Left renal pelvis (tissue), 4 donors: ENCODE data around the gene RABEP1. TPM values are rescaled to one million over a fixed set of nuclear protein-coding genes. Genes with fewer than 3 reads are reported as not detected.

Source experiments
- DNase-seq, 4 donors: peaks; one replicate each; pipeline ENCODE4 v3.0.0-alpha.2; 2013; ENCODE audit warnings: low read depth in 4 of 4, low spot score in 3 of 4
- polyA plus RNA-seq, 4 donors: library from polyadenylated mRNA; unstranded; fragments of 120-200 nt; gene quantifications; one replicate each; pipeline ENCODE4 v1.2.1, GENCODE V29; 2013; ENCODE audit not compliant: insufficient read length in 4 of 4

The RABEP1 gene
- polyA plus RNA-seq, 4 donors, result 52.6 to 62.9 (median 62.1) TPM

DNA sequence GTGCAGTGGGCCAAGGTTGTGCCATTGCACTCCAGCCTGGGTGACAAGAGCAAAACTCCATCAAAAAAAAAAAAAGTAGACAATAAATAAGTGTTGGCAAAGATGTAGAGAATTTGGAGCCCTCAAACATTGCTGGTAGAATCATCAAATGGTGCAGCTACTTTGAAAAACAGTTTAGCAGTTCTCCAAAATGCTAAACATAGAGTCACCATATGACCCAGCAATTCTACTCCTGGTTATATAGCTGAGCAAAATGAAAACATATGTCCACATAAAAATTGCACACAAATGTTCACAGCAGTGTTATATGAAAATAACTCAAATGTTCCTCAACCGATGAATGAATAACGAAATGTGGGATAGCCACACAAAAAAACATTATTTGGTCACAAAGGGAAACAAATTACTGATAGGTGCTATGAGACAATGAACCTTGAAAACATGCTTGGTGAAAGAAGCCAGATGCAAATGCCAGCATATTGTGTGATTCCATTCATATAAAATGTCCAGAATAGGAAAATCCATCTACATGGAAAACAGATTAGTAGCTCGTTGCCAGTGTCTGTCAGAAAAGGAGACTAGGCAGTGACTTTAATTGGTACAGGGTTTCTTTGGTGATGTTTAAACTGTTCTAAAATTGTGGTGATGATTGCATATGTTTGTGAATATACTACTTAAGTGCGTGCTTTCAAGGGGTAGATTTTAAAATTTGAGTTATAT lies 12.7 kb upstream of the RABEP1 start:
- no peak for DNase-seq

DNA sequence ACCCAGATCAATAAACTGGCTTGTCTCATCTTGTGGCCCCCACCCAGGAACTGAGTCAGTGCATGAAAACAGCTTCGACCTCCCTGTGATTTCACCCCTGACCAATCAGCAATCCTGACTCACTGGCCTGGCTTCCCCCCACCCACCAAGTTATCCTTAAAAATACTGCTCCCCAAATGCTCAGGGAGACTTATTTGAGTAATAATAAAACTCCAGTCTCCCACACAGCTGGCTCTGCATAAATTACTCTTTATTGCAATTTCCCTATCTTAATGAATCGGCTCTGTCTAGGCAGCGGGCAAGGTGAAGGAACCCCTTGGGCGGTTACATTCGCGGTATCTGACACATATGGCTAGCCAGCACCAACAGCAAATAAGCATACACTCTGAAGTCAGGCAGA lies 9.8 kb upstream of the RABEP1 start:
- DNase-seq, result no peak

DNA sequence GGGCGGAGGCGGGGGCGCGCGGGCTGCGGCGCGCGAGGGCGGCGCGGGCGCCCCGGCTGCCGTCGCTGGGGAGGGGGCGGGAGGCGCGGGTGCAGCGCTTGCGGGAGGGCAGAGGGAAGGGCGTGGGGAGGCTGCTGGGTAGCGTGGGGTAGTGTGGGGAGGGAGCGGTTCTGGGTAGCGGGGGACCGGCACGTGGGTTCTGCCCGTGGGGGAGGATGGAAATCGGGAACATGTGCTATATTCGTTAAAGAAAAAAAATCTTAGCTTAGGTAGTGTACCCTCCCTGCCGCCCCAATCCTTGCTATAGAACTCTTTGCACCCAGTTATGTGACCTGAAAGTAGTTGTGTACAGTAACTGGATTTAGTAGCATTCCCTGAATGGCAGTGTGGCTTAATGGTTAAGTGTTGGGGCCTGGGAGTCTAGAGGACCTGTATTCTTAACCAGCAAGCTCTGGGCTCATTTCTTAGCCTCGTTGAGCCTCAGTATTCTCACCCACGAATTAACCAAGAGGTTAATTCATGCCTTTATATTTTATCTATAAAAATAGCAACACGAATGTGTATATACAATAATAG lies 646 bp downstream of the RABEP1 start:
- DNase-seq, result no peak

DNA sequence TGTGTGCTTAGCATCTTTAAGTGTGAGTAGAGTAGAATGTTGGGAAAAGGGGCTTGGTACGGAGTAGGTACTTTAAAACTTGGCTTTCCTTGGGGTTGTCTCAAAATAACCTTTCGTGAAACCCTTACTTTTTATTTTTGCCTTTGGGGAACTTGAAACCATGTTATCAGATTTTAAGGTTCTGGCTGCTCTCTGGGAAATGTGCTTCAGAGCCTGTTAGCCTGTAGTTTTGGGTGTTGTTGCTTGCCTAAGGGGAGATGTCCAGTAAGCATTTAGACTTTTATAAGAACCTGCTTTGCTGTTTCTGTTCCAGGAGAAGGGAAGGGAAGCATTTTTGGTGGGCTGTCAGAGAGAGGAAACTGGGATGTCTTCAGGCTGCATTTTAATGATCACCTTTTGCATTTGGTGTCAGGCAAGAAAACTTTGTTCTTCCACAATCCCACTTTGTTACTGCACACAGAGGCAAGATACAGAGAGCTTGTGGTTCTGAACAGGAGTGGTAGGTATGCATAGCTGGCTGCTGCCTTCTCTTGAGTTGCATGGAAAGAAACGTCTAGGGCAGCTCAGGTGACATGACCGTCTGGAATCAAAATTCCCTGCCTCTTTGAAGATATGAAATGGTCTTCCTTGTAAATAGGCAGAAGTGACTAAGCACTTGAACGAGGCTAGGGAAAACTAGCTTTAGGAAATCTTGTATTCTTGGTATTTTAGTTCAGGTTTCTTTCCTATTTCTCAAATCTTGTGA lies 1.7 kb downstream of the RABEP1 start:
- DNase-seq, result no peak

DNA sequence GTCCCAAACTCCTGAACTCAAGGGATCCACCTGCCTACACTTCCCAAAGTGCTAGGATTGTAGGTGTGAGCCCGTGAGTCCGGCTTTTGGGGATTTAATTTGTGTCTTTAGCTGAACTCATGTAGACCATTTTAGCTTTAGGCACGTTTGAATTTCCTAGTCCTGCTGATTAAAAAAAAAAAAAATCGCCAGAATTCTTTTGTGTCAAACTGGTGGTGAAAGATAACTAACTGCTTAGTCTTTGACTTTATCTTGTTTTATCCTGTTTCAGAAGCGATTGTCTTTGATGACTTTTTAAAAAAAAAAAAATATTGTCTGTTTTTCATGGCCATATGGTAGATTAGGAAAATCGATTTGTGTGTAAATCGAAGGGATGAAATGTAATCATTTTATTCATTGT lies 2.6 kb downstream of the RABEP1 start:
- no peak for DNase-seq

DNA sequence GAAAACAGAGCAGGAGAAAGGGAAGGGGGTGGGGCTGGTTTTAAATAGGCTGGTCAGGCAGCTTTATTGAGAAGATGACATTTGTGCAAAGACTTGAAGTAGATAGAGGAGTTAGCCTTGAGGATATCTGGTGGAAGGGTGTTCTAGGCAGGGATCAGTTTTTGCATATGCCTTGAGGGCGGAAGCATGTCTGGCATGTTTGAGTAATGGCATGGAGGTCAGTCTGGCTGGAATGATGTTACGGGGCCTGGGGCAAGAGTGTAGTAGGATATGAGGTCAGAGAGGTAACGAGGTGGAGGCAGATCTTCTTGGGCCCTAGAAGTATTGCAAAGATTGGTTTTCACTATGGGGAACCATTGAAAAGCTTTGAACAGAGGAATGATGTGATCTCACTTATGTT lies 4.8 kb downstream of the RABEP1 start:
- DNase-seq, result no peak

DNA sequence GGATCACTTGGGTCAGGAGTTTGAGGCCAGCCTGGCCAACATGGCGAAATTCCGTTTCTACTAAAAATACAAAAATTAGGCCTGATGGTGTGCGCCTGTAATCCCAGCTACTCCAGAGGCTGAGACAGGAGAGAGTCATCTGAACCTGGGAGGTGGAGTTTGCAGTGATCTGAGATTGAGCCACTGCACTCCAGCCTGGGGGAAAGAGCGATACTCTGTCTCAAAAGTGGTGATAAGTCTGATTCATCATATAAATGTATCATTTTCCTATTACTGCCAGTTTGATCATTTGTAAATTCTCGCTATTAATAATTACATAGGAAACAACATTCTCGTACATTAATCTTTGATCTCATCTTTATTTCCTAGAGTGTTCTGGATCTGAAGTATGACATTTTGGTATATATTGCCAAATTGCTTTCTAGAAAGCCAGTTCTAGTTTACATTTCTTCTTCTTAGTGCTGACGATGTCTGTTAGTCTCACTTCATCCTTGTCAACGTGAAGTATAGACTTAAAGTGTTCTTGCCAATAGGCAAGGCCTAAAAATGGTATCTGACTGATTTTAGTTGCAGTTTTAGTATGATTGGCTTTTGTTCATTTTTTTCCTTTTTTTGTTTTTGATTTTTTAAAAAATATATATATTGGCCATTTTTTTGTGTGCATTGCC lies 9.7 kb downstream of the RABEP1 start:
- DNase-seq, result no peak

DNA sequence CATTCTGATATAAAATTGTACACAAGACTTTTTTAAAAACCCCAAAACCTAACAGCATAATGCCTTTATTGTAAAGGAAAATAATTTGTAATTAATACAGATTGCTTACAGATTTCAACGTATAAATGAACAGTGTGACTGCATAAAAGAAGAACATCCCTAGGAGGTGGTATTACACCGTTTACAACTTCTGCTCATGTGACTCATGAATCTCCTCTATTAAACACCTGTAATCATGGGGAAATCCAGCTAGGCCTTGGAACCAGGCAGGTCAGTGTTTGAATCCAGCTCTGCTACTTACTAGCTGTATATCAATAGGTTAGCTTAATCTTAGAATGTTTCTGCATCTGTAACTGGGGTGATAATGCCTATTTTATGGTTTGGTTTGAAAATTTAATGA lies 15.2 kb downstream of the RABEP1 start:
- no peak for DNase-seq

DNA sequence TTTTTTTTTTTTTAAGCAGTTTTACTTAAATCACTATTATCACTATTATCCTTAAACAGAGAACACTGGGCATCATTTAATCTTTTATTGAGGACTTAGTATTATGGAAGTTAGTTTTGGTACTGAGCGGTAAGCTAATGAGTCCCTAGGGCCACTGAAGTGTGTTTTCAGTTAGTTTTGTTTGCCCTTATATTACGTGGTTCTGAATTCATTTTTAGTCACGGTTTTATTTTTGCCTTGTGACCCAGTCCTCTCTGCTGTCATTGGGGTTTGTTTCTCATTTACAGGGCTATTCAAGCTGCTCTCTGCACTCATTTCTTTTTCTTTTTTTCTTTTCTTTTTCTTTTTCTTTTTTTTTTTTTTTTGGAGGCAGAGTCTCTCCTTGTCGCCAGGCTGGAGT lies 17.3 kb downstream of the RABEP1 start:
- DNase-seq, result no peak

DNA sequence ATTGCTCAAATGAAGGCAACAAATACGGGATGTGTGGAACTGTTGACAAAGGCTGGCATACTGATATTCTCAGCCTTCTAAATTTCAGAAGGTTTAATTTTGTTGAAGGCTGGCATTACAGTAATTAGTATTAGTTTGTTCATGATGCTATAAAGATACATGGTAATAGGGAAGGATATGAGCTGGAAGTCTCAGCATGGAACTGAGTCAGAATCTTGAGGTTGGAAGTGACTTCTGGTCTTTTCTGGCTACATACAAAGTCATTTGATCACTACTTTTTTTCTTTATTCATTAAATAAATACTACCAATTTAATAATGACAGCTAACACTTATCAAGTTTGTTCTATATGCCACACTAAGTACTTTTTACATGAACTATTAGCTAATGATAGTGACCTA lies 22.6 kb downstream of the RABEP1 start:
- DNase-seq, result no peak

DNA sequence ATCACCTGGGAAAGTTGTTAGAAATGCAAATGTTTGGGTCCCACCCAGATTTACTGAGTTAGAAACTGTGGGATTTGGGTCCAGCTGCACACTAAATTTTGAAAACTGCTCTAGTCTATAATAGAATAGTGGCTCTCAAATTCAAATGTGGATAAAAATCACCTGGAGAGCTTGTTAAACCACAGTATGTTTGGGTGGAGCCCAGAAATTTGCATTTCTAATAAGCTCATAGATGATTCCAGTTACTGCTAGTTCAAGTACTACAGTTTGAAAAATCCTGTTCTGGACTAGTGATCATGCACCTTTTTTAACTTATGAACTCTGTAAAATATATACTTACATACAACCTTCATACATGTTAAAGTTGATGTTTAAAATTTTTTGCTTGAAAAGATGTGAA lies 27.8 kb downstream of the RABEP1 start:
- DNase-seq, result no peak

DNA sequence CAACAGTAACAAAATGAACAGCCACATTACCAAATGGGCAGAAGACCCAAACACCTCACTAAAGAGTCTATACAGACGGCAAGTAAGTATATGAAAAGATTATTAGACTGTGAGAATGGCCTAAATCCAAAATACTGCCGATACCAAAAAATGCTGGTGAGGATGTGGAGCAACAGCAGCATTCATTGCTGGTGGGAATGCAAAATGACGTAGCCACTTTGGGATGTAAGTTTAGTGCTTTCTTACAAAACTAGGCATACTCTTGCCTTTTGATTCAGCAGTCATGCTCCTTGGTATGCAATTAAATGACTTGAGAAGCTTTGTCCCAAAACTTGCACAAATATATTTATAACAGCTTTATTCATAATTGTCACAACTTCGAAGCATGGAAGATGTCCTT lies 43.8 kb downstream of the RABEP1 start:
- DNase-seq, result no peak

DNA sequence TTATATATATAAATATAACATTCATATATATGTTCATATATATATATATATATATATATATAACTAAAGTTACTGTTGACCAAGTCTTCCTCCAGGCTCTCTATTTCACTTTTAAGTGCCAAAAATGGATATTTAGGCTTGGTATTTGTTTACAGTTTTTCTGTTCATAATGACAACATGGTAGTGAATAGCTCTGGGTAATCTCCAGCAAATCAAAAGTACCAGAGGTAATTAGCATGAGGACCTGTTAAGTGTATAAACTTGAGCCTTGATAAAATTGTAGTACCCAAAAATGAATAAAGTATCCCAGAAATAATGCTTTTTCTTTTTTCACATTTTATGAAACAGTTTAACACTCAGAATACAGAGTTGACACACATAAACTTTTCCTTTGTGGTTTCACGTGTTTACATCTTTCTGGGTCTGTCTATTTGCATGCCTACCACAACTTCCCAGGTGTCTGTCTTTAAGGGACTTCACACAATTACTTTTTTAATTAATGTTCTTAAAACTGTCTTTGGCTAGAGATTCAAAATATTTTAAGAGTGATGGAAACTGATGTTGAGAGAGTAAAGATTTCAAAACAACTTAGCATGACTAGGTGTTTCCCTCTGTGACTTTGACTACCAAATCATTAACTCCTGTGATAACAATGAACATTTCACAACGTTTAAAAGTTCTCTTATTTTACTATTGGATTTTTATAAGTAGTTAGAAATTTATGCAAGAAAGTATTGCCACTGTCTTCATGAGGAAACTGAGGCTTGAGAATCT lies 47.9 kb downstream of the RABEP1 start:
- DNase-seq, result no peak

DNA sequence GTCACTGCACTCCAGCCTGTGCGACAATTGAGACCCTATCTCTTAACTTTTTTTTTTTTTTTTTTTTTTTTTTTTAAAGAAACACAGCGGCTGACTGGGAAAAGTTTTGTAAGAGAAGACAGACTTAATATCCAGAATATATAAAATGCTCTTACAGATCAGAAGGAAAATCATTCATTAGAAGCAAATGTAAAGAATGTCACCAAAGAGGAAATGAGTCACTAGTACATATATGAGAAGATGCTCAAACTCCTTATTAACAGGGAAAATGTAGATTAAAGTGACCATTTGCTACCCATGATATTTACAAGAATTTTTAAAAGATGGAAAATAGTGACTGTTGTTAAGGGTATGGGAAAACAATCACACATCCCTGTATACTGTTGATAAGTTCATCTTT lies 48.9 kb downstream of the RABEP1 start:
- no peak for DNase-seq

DNA sequence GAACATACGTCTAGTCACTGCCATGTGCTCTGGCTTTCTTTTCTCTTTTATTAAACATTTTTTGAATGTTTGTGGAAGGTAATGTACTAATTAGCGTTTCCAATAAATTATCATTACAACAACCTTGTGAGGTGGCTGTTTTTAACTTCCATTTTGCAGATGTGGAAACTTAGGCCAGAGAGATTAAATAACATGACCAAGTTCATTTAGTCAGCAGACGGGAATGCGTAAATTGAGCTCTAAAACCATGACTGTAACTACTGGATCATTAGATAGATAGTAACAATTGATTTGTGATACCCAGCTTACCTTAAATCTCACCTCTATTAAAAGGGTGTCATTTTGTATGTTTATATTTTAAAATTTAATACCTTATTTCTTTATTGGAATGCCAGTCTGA lies 49.4 kb downstream of the RABEP1 start:
- no peak for DNase-seq

DNA sequence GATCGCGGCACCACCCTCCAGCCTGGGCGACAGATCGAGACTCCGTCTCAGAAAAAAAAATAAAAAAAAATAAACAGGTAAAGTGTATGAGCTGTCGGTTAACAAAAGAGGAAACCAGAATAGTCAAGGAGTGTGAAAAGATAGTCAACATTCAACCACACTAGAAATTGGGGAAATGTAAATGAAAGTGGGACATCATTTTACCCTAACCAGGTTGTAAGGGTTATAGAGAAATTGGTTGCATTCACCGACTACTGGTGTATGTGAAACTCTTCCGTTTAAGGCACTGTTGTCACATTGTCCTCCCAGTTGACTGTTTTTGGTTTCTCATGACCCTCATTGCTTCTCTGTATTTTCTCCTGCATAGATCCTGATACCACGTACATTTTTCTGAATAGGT lies 62.8 kb downstream of the RABEP1 start:
- no peak for DNase-seq

DNA sequence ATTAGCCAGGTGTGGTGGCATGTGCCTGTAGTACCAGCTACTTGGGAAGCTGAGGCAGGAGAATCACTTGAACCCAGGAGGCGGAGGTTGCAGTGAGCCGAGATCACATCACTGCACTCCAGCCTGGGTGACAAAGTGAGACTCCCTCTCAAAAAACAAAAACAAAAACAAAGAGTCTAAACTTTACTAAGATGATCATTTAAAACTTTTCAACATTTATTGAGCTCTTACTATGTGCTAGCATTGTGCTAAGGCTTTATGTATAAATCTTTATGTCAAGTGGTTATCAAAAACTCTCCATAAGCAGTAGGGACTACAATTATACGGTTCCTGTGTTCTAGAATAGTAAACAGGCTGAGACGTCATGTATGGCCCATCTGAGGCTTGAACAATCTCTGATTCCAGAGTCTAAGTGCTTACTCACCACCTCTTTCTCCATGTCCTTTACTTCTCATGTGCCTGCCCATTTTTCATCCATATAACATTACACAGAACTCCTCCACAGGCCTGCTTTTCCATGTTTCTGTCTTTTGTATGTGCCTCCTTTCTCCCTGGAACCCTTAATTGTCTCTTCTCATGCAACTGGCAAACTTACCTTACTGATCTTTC lies 70.7 kb downstream of the RABEP1 start:
- no peak for DNase-seq

DNA sequence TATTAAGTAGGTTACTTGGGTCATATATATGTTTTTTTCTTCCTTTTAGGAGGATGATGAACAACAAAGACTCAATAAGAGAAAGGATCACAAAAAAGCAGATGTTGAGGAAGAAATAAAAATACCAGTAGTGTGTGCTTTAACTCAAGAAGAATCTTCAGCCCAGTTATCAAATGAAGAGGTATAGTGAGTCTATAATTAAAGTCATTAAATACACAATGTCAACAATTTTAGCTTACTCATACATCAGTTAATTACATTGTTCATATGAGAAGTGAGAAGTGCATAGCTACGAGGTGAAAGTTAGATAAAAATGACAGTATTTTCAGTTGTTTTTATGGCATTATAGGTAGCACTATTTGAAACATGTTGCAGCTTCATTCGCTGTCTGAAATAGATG lies 72.2 kb downstream of the RABEP1 start:
- DNase-seq, result no peak

DNA sequence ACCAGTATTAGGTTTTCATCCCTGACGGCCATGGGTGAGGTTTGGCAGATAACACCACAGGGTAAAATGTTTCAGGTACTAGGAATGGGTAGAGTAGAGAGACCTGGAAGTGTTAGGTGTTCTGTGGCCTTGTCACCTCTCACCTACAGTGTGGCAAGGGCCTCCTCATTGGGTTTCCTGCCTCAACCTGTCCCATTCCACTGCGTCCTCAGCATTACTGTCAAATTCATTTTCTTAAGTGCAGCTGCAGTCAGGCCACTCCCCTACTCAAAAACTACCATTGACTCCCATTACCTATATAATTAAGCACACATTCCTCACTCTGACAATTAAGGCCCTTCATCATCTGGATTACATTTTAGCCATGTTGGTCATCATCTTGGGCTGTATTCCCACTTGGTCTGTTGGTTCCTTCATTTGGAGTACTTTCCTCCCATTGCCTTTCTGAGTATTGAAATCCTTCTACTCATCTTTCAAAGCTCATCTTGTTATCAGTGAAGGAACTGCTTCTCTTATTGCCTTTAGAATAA lies 72.9 kb downstream of the RABEP1 start:
- DNase-seq, result no peak
